HepG2 (cell line): Measurements from ENCODE around the gene OTOP1. TPM values are rescaled to one million over a fixed set of nuclear protein-coding genes. Genes with fewer than 3 reads are reported as not detected.

Experiments used
- HDAC2 ChIP-seq: sonication (generic); formaldehyde crosslinking; IDR thresholded peaks from 2 replicates; pipeline ENCODE4 v1.4.0; 2020; ENCODE audit warnings: missing genetic modification reagents
- MIER2 ChIP-seq: IDR thresholded peaks from 2 replicates; pipeline ENCODE4 v1.6.1; 2016; ENCODE audit warnings: missing biosample characterization, missing genetic modification reagents
- PPARG ChIP-seq: conservative IDR thresholded peaks from 2 replicates; pipeline ENCODE4 v1.6.1; 2016; ENCODE audit warnings: missing biosample characterization, missing genetic modification reagents
- RCOR2 ChIP-seq: IDR thresholded peaks from 2 replicates; pipeline ENCODE4 v1.6.1; 2016; ENCODE audit warnings: missing biosample characterization, missing genetic modification reagents
- RXRA ChIP-seq: sonication (generic); formaldehyde crosslinking; IDR thresholded peaks from 2 replicates; pipeline ENCODE4 v1.5.1; 2020; ENCODE audit warnings: missing genetic modification reagents
- ZBTB7B ChIP-seq: sonication (generic); formaldehyde crosslinking; IDR thresholded peaks from 2 replicates; pipeline ENCODE4 v1.4.0; 2020; ENCODE audit warnings: missing genetic modification reagents
- ZKSCAN8 ChIP-seq: IDR thresholded peaks from 2 replicates; pipeline ENCODE4 v1.6.1; 2016; ENCODE audit warnings: borderline replicate concordance, missing genetic modification reagents, missing compliant biosample characterization
- ZNF232 ChIP-seq: sonication (generic); formaldehyde crosslinking; IDR thresholded peaks from 2 replicates; pipeline ENCODE4 v1.4.0; 2020; ENCODE audit warnings: missing genetic modification reagents, borderline replicate concordance
- polyA plus RNA-seq, 8 experiments: library from polyadenylated mRNA; depleted of rRNA in 3 of 8; stranded (reverse) in 7 of 8; unstranded in 1 of 8; fragments of >200 nt; fragmentation: Illumina TruSeq in 4 of 8; extraction: Trizol in 4 of 8; gene quantifications; 2 replicates each; pipeline versions ENCODE4 v1.2.1 to v1.2.3, GENCODE V29; 2011 to 2016; ENCODE audit warnings: low read depth in 4 of 8, missing spikeins in 1 of 8, mixed read lengths in 1 of 8; ENCODE audit not compliant: insufficient read depth in 1 of 8
- total RNA-seq, 5 experiments: library from RNA; depleted of rRNA; stranded (reverse); fragments of >200 nt; fragmentation: Illumina TruSeq; extraction: Trizol; gene quantifications; 2 replicates each; pipeline ENCODE4 v1.2.3, GENCODE V29; 2016; ENCODE audit warnings: low read depth in 1 of 5
- TF ChIP-seq, protein P1 (sequence below): sonication (generic); formaldehyde crosslinking; IDR thresholded peaks from 2 replicates; pipeline ENCODE4 v1.4.0; 2020; ENCODE audit warnings: missing genetic modification reagents
- TF ChIP-seq, protein P2 (sequence below): sonication (generic); formaldehyde crosslinking; IDR thresholded peaks from 2 replicates; pipeline ENCODE4 v1.4.0; 2020; ENCODE audit warnings: missing genetic modification reagents, borderline replicate concordance
- TF ChIP-seq, protein P3 (sequence below): sonication (generic); formaldehyde crosslinking; IDR thresholded peaks from 2 replicates; pipeline ENCODE4 v1.5.0; 2020; ENCODE audit warnings: mild to moderate bottlenecking, missing genetic modification reagents, borderline replicate concordance

OTOP1 gene
- total and polyA plus RNA-seq, 2 of the 13 experiments (the other 11 are each of a cell fraction or from before 2014, with no cell fraction given) = not detected

DNA sequence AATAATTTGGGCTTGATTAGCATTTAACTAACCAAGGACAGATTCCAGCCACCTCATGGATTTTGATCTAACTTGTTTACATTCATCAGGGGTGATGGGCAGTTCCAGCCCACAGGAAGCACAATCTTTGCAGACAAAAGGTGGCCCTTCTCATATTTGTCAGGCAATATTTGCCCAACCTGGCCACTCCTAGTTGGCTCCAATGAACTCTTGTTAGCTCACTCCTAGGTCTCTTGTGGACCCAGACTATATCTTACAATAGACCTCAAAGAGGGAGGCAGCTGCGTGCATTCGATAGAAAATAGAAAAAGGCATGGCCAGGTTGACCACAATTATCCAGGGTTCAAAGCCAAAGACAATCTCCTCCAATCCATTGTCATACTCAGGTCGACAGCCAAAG is 38.2 kb downstream of the OTOP1 start (continued):
- TF ChIP-seq, protein P1, sequence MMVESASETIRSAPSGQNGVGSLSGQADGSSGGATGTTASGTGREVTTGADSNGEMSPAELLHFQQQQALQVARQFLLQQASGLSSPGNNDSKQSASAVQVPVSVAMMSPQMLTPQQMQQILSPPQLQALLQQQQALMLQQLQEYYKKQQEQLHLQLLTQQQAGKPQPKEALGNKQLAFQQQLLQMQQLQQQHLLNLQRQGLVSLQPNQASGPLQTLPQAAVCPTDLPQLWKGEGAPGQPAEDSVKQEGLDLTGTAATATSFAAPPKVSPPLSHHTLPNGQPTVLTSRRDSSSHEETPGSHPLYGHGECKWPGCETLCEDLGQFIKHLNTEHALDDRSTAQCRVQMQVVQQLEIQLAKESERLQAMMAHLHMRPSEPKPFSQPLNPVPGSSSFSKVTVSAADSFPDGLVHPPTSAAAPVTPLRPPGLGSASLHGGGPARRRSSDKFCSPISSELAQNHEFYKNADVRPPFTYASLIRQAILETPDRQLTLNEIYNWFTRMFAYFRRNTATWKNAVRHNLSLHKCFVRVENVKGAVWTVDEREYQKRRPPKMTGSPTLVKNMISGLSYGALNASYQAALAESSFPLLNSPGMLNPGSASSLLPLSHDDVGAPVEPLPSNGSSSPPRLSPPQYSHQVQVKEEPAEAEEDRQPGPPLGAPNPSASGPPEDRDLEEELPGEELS (CRISPR knock-in tag) = peak; percentile 81
- TF ChIP-seq PPARG (CRISPR knock-in tag) (peak; percentile 75), ZBTB7B (peak; percentile 50; the same call in 1 of the 2 replicates), RXRA (CRISPR knock-in tag) (peak; percentile 21; the same call in 1 of the 2 replicates), RCOR2 (CRISPR knock-in tag) (peak; percentile 63; the same call in 1 of the 2 replicates), MIER2 (CRISPR knock-in tag) (peak; percentile 50; the same call in 1 of the 2 replicates), HDAC2 (CRISPR knock-in tag) (peak; percentile 70), ZNF232 (CRISPR knock-in tag) (peak; percentile 92), ZKSCAN8 (0 out of 2 replicates have a peak, but pooled peaks have one; percentile 20)
- TF ChIP-seq, protein P2, sequence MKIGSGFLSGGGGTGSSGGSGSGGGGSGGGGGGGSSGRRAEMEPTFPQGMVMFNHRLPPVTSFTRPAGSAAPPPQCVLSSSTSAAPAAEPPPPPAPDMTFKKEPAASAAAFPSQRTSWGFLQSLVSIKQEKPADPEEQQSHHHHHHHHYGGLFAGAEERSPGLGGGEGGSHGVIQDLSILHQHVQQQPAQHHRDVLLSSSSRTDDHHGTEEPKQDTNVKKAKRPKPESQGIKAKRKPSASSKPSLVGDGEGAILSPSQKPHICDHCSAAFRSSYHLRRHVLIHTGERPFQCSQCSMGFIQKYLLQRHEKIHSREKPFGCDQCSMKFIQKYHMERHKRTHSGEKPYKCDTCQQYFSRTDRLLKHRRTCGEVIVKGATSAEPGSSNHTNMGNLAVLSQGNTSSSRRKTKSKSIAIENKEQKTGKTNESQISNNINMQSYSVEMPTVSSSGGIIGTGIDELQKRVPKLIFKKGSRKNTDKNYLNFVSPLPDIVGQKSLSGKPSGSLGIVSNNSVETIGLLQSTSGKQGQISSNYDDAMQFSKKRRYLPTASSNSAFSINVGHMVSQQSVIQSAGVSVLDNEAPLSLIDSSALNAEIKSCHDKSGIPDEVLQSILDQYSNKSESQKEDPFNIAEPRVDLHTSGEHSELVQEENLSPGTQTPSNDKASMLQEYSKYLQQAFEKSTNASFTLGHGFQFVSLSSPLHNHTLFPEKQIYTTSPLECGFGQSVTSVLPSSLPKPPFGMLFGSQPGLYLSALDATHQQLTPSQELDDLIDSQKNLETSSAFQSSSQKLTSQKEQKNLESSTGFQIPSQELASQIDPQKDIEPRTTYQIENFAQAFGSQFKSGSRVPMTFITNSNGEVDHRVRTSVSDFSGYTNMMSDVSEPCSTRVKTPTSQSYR (CRISPR knock-in tag) = peak; percentile 32; the same call in 1 of the 2 replicates
- TF ChIP-seq, protein P3, sequence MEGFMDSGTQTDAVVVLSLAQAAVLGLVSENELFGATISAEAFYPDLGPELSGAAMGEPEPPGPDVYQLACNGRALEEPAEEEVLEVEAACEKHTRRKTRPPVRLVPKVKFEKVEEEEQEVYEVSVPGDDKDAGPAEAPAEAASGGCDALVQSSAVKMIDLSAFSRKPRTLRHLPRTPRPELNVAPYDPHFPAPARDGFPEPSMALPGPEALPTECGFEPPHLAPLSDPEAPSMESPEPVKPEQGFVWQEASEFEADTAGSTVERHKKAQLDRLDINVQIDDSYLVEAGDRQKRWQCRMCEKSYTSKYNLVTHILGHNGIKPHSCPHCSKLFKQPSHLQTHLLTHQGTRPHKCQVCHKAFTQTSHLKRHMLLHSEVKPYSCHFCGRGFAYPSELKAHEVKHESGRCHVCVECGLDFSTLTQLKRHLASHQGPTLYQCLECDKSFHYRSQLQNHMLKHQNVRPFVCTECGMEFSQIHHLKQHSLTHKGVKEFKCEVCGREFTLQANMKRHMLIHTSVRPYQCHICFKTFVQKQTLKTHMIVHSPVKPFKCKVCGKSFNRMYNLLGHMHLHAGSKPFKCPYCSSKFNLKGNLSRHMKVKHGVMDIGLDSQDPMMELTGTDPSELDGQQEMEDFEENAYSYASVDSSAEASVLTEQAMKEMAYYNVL = peak; percentile 52; the same call in 1 of the 2 replicates
- TF ChIP-seq, all 625 proteins: peak for 97; not testable (repeated sequence) for 528
